NCI-H1436 (cell line): ENCODE measurements around the gene LAMB1.

Experiments
- DNase-seq: peaks from one replicate; lab custom pipeline; 2025; lab: John Stamatoyannopoulos, UW

The LAMB1 gene

DNA sequence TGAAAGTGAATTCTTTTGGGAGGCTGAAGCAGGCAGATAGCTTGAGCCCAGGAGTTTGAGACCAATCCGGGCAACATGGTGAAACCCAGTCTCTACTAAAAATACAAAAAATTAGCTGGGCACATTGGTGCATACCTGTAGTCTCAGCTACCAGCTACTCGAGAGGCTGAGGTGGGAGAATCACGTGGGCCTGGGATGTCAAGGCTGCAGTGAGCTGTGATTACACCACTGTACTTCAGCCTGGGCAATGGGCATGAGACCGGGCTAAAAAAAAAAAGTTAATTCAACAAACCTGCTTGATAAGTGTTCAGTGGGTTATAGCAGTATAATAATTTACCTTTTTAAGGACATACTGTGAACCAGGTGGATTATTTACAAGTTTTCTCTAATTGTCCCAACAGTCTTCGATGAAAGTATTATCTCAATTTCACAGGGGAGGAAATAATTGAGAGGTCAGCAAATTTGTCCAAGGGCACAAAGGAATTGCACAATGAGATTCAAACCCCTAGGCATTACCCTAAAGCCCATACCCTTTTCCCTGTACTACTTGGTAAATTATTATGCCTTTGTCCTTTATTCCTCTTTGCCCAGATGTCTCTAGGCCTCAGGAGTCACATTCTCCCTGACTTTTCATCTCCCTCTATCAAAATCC, 125.1 kb downstream of the LAMB1 start:
- DNase-seq, result no peak

- DNase-seq, result no peak
Measured at GRCh38 chr7:107876916-107877315, 126.0 kb downstream of the LAMB1 start.

DNA sequence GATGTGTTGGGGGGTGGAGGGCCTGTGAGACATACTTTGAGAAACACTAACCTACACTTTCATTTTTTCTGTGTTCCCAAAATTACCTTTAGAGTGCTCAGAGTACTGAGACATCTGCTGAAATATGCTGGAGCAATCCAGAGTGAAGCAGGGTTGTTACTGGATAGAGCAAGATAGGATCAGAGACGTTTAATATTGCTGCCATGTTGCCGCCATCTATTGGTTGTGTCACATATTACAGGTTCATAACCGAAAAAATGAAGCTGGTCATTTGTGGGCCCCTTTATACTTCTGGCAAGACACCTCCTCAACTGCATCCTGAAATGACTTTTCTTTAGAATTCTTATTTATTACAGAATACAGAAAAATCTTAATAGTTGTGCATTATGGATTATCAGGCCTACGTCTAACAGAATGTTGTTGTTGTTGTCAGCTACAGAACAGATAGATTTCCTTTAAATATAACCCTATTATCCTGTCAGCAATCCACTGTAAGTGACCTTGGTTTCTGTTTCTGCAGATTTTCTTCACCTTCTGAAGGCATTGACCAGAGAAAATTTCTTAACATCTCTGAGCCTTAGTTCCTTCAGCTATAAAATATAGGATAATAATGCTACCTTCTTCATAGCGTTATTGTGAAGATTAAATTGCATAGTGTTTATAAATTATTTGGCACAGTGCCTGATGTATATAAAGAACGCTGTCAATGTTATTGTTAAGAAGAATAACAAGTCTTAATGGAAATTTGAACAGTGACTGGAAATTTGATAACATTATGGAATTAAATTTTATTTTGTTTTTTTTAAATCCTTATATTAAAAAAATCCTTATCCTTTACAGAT, 128.1 kb downstream of the LAMB1 start:
- peak; percentile 43 for DNase-seq

GRCh38 chr7:107874111-107874510, 128.8 kb downstream of the LAMB1 start:
- DNase-seq, result no peak
